Stomach (tissue), 4 donors: ENCODE measurements around the gene RNU1-3.
"Not testable (repeated sequence)": the region's sequence is repeated elsewhere in the genome, so short reads cannot be mapped to it uniquely, and the experiment has no call there.

Experiments used
- CTCF ChIP-seq, 7 experiments: fragments of 450-650 bp in 4 of 7; fragments of 200-600 bp in 3 of 7; sonication (generic) in 3 of 7; IDR thresholded peaks; one replicate each; pipeline ENCODE4 v1.5.1; 2016 to 2019; ENCODE audit warnings: antibody characterized with exemption in 7 of 7, control low read depth in 2 of 7, mild to moderate bottlenecking in 1 of 7
- EP300 ChIP-seq: sonication (generic); formaldehyde crosslinking; IDR thresholded peaks from one replicate; pipeline ENCODE4 v1.6.1; 2017; ENCODE audit warnings: antibody characterized with exemption
- POLR2A ChIP-seq, 4 donors: fragments of 450-650 bp; IDR thresholded peaks; one replicate each; pipeline ENCODE4 v1.6.1; 2016; ENCODE audit warnings: antibody characterized with exemption in 4 of 4, control low read depth in 2 of 4, mild to moderate bottlenecking in 1 of 4, moderate library complexity in 1 of 4
- POLR2AphosphoS5 ChIP-seq, 3 donors: sonication (generic); formaldehyde crosslinking; IDR thresholded peaks; one replicate each; pipeline ENCODE4 v1.6.1; 2016; ENCODE audit warnings: antibody characterized with exemption in 3 of 3

DNA sequence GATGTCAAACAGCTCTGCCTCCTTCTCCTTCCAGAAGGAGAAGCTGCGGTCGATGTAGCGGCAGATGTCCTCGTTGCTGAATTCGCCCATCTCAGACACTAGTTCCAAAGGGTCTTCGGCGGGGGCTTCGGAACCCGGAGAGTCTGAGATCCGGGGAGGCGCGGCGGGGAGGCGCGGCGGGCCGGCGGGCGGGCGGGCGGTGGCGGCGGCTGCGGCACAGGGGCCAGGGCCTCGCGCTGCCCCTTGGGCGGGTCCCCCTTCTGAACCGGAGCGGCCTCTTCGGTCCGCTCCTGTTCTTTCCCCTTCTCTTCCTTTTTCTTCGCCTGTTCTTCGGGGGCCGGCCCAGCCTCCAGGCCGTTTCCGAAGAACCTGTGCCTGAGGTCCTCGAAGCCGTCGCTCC lies 25.5 kb upstream of the RNU1-3 start:
- not testable (repeated sequence) for TF ChIP-seq CTCF (IDR thresholded peaks at IDR 0.05); POLR2A (IDR thresholded peaks at IDR 0.05); POLR2AphosphoS5 (IDR thresholded peaks at IDR 0.05); EP300
